SK-N-SH (cell line): ENCODE results near the gene EIF3F. TPM values are rescaled to one million over a fixed set of nuclear protein-coding genes. Genes with fewer than 3 reads are reported as not detected.

Experiments
- CTCF ChIA-PET: fragments of 300-600, 350-600 bp; formaldehyde crosslinking; extraction: SDS; loops from one replicate; lab custom pipeline; 2021; lab: Yijun Ruan, JAX
- POLR2A ChIA-PET: fragments of 350-600 bp; sonication (Branson Sonifier 250); formaldehyde crosslinking; extraction: SDS; loops from one replicate; lab custom pipeline; 2020; ENCODE audit warnings: antibody characterized with exemption, inconsistent platforms; lab: Yijun Ruan, JAX
- DNase-seq: peaks from one replicate; pipeline ENCODE4 v3.0.0; 2012
- H2AFZ ChIP-seq: fragments of 200-600 bp; sonication (generic); 2 replicates; pipeline ENCODE4 v1.8.1; 2016; ENCODE audit warnings: antibody characterized with exemption, mild to moderate bottlenecking, low read depth
- H3F3A ChIP-seq: fragments of 200-600 bp; sonication (generic); replicated peaks from 2 replicates; pipeline ENCODE3; 2016; ENCODE audit warnings: antibody characterized with exemption, mild to moderate bottlenecking; ENCODE audit not compliant: insufficient read depth
- H3K27ac ChIP-seq, 2 experiments: fragments of 200-500 bp in 1 of 2; fragments of 200-600 bp in 1 of 2; sonication (Bioruptor generic) in 1 of 2; sonication (generic), shearing (Covaris generic) in 1 of 2; 2 replicates each; pipeline versions ENCODE4 v1.5.1 to v1.6.1; 2014 to 2016; ENCODE audit warnings: low read depth in 2 of 2, inconsistent platforms in 1 of 2, low read length in 1 of 2, mild to moderate bottlenecking in 1 of 2, mixed read lengths in 1 of 2
- H3K27me3 ChIP-seq: fragments of 200-600 bp; sonication (generic), shearing (Covaris generic); 2 replicates; pipeline ENCODE4 v1.6.1; 2016; ENCODE audit warnings: mixed run types; ENCODE audit not compliant: insufficient read depth
- H3K36me3 ChIP-seq, 2 experiments: fragments of 200-500 bp in 1 of 2; fragments of 200-600 bp in 1 of 2; sonication (Bioruptor generic) in 1 of 2; sonication (generic) in 1 of 2; replicated peaks in 1 of 2; 2 replicates each; pipeline versions ENCODE3 to v1.5.1; 2014 to 2016; ENCODE audit warnings: low read length in 1 of 2, mild to moderate bottlenecking in 1 of 2; ENCODE audit not compliant: insufficient read depth in 2 of 2, control insufficient read depth in 1 of 2
- H3K4me1 ChIP-seq, 2 experiments: fragments of 200-500 bp in 1 of 2; fragments of 200-600 bp in 1 of 2; sonication (Bioruptor generic) in 1 of 2; sonication (generic), shearing (Covaris generic) in 1 of 2; 2 replicates each; pipeline versions ENCODE4 v1.5.1 to v1.6.1; 2014 to 2016; ENCODE audit warnings: low read depth in 1 of 2, low read length in 1 of 2, mixed run types in 1 of 2; ENCODE audit not compliant: insufficient read depth in 2 of 2, control insufficient read depth in 1 of 2
- H3K4me2 ChIP-seq: fragments of 200-600 bp; sonication (generic), shearing (Covaris generic); 2 replicates; pipeline ENCODE4 v1.6.1; 2017; ENCODE audit warnings: mixed run types
- H3K4me3 ChIP-seq, 2 experiments: fragments of 200-500 bp in 1 of 2; fragments of 200-600 bp in 1 of 2; sonication (Bioruptor generic) in 1 of 2; sonication (generic), shearing (Covaris generic) in 1 of 2; 2 replicates each; pipeline versions ENCODE4 v1.5.1 to v1.8.1; 2014 to 2016; ENCODE audit warnings: low read depth in 2 of 2, inconsistent platforms in 1 of 2, low read length in 1 of 2, mild to moderate bottlenecking in 1 of 2, mixed read lengths in 1 of 2, moderate library complexity in 1 of 2
- H3K79me2 ChIP-seq: fragments of 200-600 bp; sonication (generic); 2 replicates; pipeline ENCODE4 v1.8.1; 2017; ENCODE audit warnings: mild to moderate bottlenecking; ENCODE audit not compliant: insufficient read depth
- H3K9ac ChIP-seq: fragments of 200-600 bp; sonication (generic); 2 replicates; pipeline ENCODE4 v1.6.1; 2017; ENCODE audit warnings: mixed run types
- H3K9me2 ChIP-seq: fragments of 200-600 bp; sonication (generic); 2 replicates; pipeline ENCODE4 v1.6.1; 2017; ENCODE audit warnings: mixed run types
- H3K9me3 ChIP-seq: fragments of 200-600 bp; sonication (generic); 2 replicates; pipeline ENCODE4 v1.6.1; 2017; ENCODE audit warnings: mixed run types, mild to moderate bottlenecking, moderate library complexity
- H4K20me1 ChIP-seq: fragments of 200-600 bp; sonication (generic); 2 replicates; pipeline ENCODE4 v1.6.1; 2017; ENCODE audit warnings: mild to moderate bottlenecking, mixed run types; ENCODE audit not compliant: insufficient read depth
- ELF1 ChIP-seq: IDR thresholded peaks from 2 replicates; pipeline ENCODE4 v1.4.0; 2012
- FOSL2 ChIP-seq: IDR thresholded peaks from 2 replicates; pipeline ENCODE4 v1.4.0; 2012; ENCODE audit warnings: low read depth, mild to moderate bottlenecking, moderate library complexity, borderline replicate concordance
- FOXJ3 ChIP-seq: sonication (generic); formaldehyde crosslinking; IDR thresholded peaks from 2 replicates; pipeline ENCODE4 v1.5.1; 2020; ENCODE audit warnings: mild to moderate bottlenecking, missing genetic modification reagents
- JUND ChIP-seq: IDR thresholded peaks from 2 replicates; pipeline ENCODE4 v1.4.0; 2012
- MEF2A ChIP-seq: IDR thresholded peaks from 2 replicates; pipeline ENCODE4 v1.4.0; 2012; ENCODE audit warnings: low read depth, borderline replicate concordance
- REST ChIP-seq: IDR thresholded peaks from 2 replicates; pipeline ENCODE4 v1.6.1; 2012; ENCODE audit warnings: mild to moderate bottlenecking, low read depth, low read length, moderate library complexity
- RFX5 ChIP-seq: IDR thresholded peaks from 2 replicates; pipeline ENCODE4 v1.6.1; 2012; ENCODE audit warnings: mild to moderate bottlenecking, improper control_type of control experiment, low read length
- RXRA ChIP-seq: IDR thresholded peaks from 2 replicates; pipeline ENCODE4 v1.4.0; 2012; ENCODE audit warnings: low read depth, mild to moderate bottlenecking, borderline replicate concordance
- TCF12 ChIP-seq: IDR thresholded peaks from 2 replicates; pipeline ENCODE4 v1.4.0; 2012
- WGBS: methylation state at CpG from one replicate; pipeline ENCODE4 v1.1.6; 2017; ENCODE audit warnings: low lambda C conversion rate; 5-methylcytosine and 5-hydroxymethylcytosine counted together
- polyA plus RNA-seq, 3 experiments: library from polyadenylated mRNA; depleted of rRNA; stranded (reverse); fragments of >200 nt; gene quantifications; 2 replicates each; pipeline ENCODE4 v1.2.3, GENCODE V29; 2012

Gene EIF3F
- polyA plus RNA-seq, 1 of the 3 experiments (the other 2 are of a cell fraction), result 341 TPM

- Histone ChIP-seq H3F3A (peaks cover 10% of the 10 kb centered on the region), H3K4me2 (no peak overlapping the region), H3K9me2 (no peaks in the 10 kb centered on the region), H3K36me3 (no peaks in the 10 kb centered on the region), H4K20me1 (no peaks in the 10 kb centered on the region), H3K4me1 (peaks cover 5 to 9% of the 10 kb centered on the region in 2 experiments; a peak in 2 of 4 replicates), H3K9me3 (no peaks in the 10 kb centered on the region), H3K27me3 (no peaks in the 10 kb centered on the region), H3K79me2 (no peaks in the 10 kb centered on the region), H3K9ac (no peak overlapping the region), H2AFZ (no peak overlapping the region), H3K4me3 (no peak overlapping the region), H3K27ac (no peak overlapping the region)
- DNase-seq, result no peak
- TF ChIP-seq REST, result no peak
- WGBS, result 93% methylated on average over 12 of the region's 12 CpGs
- POLR2A ChIA-PET, result no interaction called here
- CTCF ChIA-PET, result interaction anchor here (0.8 to 4.5 kb wide), 5 partner anchors 10 to 76 kb away, joined by 4 to 57 read pairs (median 17); partner anchors contain the start of gene EIF3F
Measured at GRCh38 chr11:8023831-8024555, 36.9 kb downstream of the EIF3F start.

GRCh38 chr11:8025123-8025522, 38.0 kb downstream of the EIF3F start:
- no peak overlapping the region for H3K4me2 ChIP-seq
- H3K27ac ChIP-seq, result peak overlapping the region in 1 of 2 experiments; percentile 59; a peak in 2 of 4 replicates
- peaks cover 10% of the 10 kb centered on the region for H3F3A ChIP-seq
- H3K27me3 ChIP-seq, result no peaks in the 10 kb centered on the region
- POLR2A ChIA-PET, result no interaction called here
- CTCF ChIA-PET, result interaction anchor here (1.3 to 3.2 kb wide), 2 partner anchors 65 to 74 kb away, joined by 3 to 17 read pairs; no protein-coding TSS in a partner anchor
- H3K79me2 ChIP-seq, result no peaks in the 10 kb centered on the region
- H3K36me3 ChIP-seq, result no peaks in the 10 kb centered on the region
- 55% methylated on average over 3 of the region's 3 CpGs for WGBS
- no peak overlapping the region for H3K4me3 ChIP-seq
- H3K9me3 ChIP-seq, result no peaks in the 10 kb centered on the region
- no peaks in the 10 kb centered on the region for H4K20me1 ChIP-seq
- H2AFZ ChIP-seq, result no peak overlapping the region
- peaks cover 4 to 9% of the 10 kb centered on the region in 2 experiments; a peak in 2 of 4 replicates for H3K4me1 ChIP-seq
- DNase-seq, result no peak
- no peaks in the 10 kb centered on the region for H3K9me2 ChIP-seq
- TF ChIP-seq TCF12, result no peak; the same call in 1 of the 2 replicates
- no peak for TF ChIP-seq ELF1
- TF ChIP-seq JUND, result peak; percentile 3; the same call in 1 of the 2 replicates
- TF ChIP-seq RFX5, result no peak
- TF ChIP-seq RXRA, result no peak
- no peak for TF ChIP-seq FOXJ3 (CRISPR knock-in tag)
- peak; percentile 37; the same call in 1 of the 2 replicates for TF ChIP-seq FOSL2
- no peak for TF ChIP-seq MEF2A
- no peak overlapping the region for H3K9ac ChIP-seq
